ENCODE results near the gene F2RL2.

Gene F2RL2

GRCh38 chr5:76620166-76620565 is 3.0 kb downstream of the F2RL2 start:
- POLR2A ChIA-PET, result interaction anchor here (1.5 kb wide), 1 partner anchor 12 kb away, joined by 5 read pairs; no protein-coding TSS in a partner anchor
- TF ChIP-seq FOXK2 (IDR thresholded peaks at IDR 0.05) (no peak), ELF4 (IDR thresholded peaks at IDR 0.05) (no peak), LEF1 (IDR thresholded peaks at IDR 0.05; ENCODE audit: borderline replicate concordance) (no peak), BHLHE40 (IDR thresholded peaks at IDR 0.05; ENCODE audit: borderline replicate concordance) (no peak), PKNOX1 (IDR thresholded peaks at IDR 0.05) (no peak), FOXA1 (IDR thresholded peaks at IDR 0.05) (no peak)
- CTCF ChIA-PET, result no interaction called here
- DNase-seq (ENCODE audit: extremely low spot score), result no peak

GRCh38 chr5:76617675-76618074 is 5.5 kb downstream of the F2RL2 start:
- POLR2A ChIA-PET, result interaction anchor here (1.1 kb wide), 1 partner anchor 9 kb away, joined by 3 read pairs; no protein-coding TSS in a partner anchor
- CTCF ChIA-PET, result interaction anchor here (1.0 to 1.7 kb wide), 2 partner anchors 16 to 157 kb away, joined by 4 read pairs; no protein-coding TSS in a partner anchor
- TF ChIP-seq CTBP1 (IDR thresholded peaks at IDR 0.05; ENCODE audit: borderline replicate concordance), result no peak
- no peak for TF ChIP-seq ARNT (IDR thresholded peaks at IDR 0.05)
- TF ChIP-seq LEF1 (IDR thresholded peaks at IDR 0.05; ENCODE audit: borderline replicate concordance), result no peak
- TF ChIP-seq SUZ12 (IDR thresholded peaks at IDR 0.05), result no peak
- no peak for TF ChIP-seq FOXM1 (IDR thresholded peaks at IDR 0.05; ENCODE audit: borderline replicate concordance)
- no peak for TF ChIP-seq PKNOX1 (IDR thresholded peaks at IDR 0.05)
- no peak for TF ChIP-seq SP1 (IDR thresholded peaks at IDR 0.05)
- no peak for TF ChIP-seq FOXA1 (IDR thresholded peaks at IDR 0.05)
- no peak for TF ChIP-seq HDGF (IDR thresholded peaks at IDR 0.05; ENCODE audit: borderline replicate concordance)
- no peak for TF ChIP-seq NFRKB (IDR thresholded peaks at IDR 0.05)
- TF ChIP-seq BHLHE40 (IDR thresholded peaks at IDR 0.05; ENCODE audit: borderline replicate concordance), result no peak
- no peak for TF ChIP-seq ZNF384 (IDR thresholded peaks at IDR 0.05)

GRCh38 chr5:76617229-76617628 is 6.0 kb downstream of the F2RL2 start:
- DNase-seq (ENCODE audit: extremely low spot score), result no peak
- CTCF ChIA-PET, result interaction anchor here (0.5 to 1.7 kb wide), 3 partner anchors 16 to 157 kb away, joined by 4 to 7 read pairs (median 4); no protein-coding TSS in a partner anchor
- no peak for TF ChIP-seq HDGF (IDR thresholded peaks at IDR 0.05; ENCODE audit: borderline replicate concordance)
- TF ChIP-seq PKNOX1 (IDR thresholded peaks at IDR 0.05), result peak; percentile 27; the same call in 1 of the 2 replicates
- POLR2A ChIA-PET, result interaction anchor here (1.1 kb wide), 1 partner anchor 9 kb away, joined by 3 read pairs; no protein-coding TSS in a partner anchor

More at GRCh38 chr5:76617675-76618074, 5.5 kb downstream of the F2RL2 start:
- no peak for DNase-seq (ENCODE audit: extremely low spot score)

- TF ChIP-seq ARNT (IDR thresholded peaks at IDR 0.05), result no peak
- no peak for TF ChIP-seq FOXK2 (IDR thresholded peaks at IDR 0.05)
- TF ChIP-seq PKNOX1 (IDR thresholded peaks at IDR 0.05), result peak; percentile 73
- POLR2A ChIA-PET, result interaction anchor here (1.6 kb wide), 1 partner anchor 11 kb away, joined by 5 read pairs; no protein-coding TSS in a partner anchor
- DNase-seq (ENCODE audit: extremely low spot score), result no peak
- CTCF ChIA-PET, result no interaction called here
Measured at GRCh38 chr5:76616206-76616605, 7.0 kb downstream of the F2RL2 start.

- DNase-seq (ENCODE audit: extremely low spot score), result peak; percentile 35
- ChIA-PET POLR2A (interaction anchor here (1.6 kb wide), 1 partner anchor 10 kb away, joined by 5 read pairs; no protein-coding TSS in a partner anchor), CTCF (no interaction called here)
- peak; percentile 54; the same call in 1 of the 2 replicates for TF ChIP-seq CTBP1 (IDR thresholded peaks at IDR 0.05; ENCODE audit: borderline replicate concordance)
- TF ChIP-seq FOXM1 (IDR thresholded peaks at IDR 0.05; ENCODE audit: borderline replicate concordance), result 0 out of 2 replicates have a peak, but pooled peaks have one; percentile 42
- no peak for TF ChIP-seq ARNT (IDR thresholded peaks at IDR 0.05)
- TF ChIP-seq SUZ12 (IDR thresholded peaks at IDR 0.05), result no peak
Measured at GRCh38 chr5:76615759-76616158, 7.4 kb downstream of the F2RL2 start.

GRCh38 chr5:76612942-76613341 is 10.3 kb downstream of the F2RL2 start:
- POLR2A ChIA-PET, result no interaction called here
- no peak for DNase-seq (ENCODE audit: extremely low spot score)
- CTCF ChIA-PET, result no interaction called here
- TF ChIP-seq TARDBP (IDR thresholded peaks at IDR 0.05) (no peak), L3MBTL2 (conservative IDR thresholded peaks at IDR 0.05) (no peak), NFRKB (IDR thresholded peaks at IDR 0.05) (no peak), FOXK2 (IDR thresholded peaks at IDR 0.05) (no peak), PKNOX1 (IDR thresholded peaks at IDR 0.05) (no peak), LEF1 (IDR thresholded peaks at IDR 0.05; ENCODE audit: borderline replicate concordance) (no peak), FOXM1 (IDR thresholded peaks at IDR 0.05; ENCODE audit: borderline replicate concordance) (no peak), SUZ12 (IDR thresholded peaks at IDR 0.05) (no peak), HDGF (IDR thresholded peaks at IDR 0.05; ENCODE audit: borderline replicate concordance) (no peak), ELF4 (IDR thresholded peaks at IDR 0.05) (no peak), BHLHE40 (IDR thresholded peaks at IDR 0.05; ENCODE audit: borderline replicate concordance) (no peak), FOXA1 (IDR thresholded peaks at IDR 0.05) (no peak), ZNF384 (IDR thresholded peaks at IDR 0.05) (no peak), SP1 (IDR thresholded peaks at IDR 0.05) (no peak)
